Testis (tissue), 2 donors: ENCODE data around the gene TFF2.

ENCODE experiments used
- POLR2A ChIP-seq: fragments of 450-650 bp; IDR thresholded peaks from one replicate; pipeline ENCODE4 v1.6.1; 2017; ENCODE audit warnings: antibody characterized with exemption, mild to moderate bottlenecking, moderate library complexity
- TF ChIP-seq, protein P1 (sequence below), 3 experiments: fragments of 450-650 bp in 2 of 3; fragments of 200-600 bp in 1 of 3; sonication (generic) in 1 of 3; IDR thresholded peaks; one replicate each; pipeline ENCODE4 v1.5.1; 2016 to 2019; ENCODE audit warnings: antibody characterized with exemption in 3 of 3, mild to moderate bottlenecking in 2 of 3, moderate library complexity in 1 of 3

DNA sequence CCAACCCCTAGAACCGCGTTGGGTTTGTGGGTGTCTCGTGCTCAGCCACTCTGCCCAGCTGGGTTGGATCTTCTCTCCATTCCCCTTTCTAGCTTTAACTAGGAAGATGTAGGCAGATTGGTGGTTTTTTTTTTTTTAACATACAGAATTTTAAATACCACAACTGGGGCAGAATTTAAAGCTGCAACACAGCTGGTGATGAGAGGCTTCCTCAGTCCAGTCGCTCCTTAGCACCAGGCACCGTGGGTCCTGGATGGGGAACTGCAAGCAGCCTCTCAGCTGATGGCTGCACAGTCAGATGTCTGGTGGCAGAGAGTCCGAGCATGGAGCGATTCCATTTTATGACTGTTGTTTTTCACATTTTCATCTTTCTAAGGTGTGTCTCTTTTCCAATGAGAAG lies 54.3 kb downstream of the TFF2 start:
- TF ChIP-seq, protein P1, sequence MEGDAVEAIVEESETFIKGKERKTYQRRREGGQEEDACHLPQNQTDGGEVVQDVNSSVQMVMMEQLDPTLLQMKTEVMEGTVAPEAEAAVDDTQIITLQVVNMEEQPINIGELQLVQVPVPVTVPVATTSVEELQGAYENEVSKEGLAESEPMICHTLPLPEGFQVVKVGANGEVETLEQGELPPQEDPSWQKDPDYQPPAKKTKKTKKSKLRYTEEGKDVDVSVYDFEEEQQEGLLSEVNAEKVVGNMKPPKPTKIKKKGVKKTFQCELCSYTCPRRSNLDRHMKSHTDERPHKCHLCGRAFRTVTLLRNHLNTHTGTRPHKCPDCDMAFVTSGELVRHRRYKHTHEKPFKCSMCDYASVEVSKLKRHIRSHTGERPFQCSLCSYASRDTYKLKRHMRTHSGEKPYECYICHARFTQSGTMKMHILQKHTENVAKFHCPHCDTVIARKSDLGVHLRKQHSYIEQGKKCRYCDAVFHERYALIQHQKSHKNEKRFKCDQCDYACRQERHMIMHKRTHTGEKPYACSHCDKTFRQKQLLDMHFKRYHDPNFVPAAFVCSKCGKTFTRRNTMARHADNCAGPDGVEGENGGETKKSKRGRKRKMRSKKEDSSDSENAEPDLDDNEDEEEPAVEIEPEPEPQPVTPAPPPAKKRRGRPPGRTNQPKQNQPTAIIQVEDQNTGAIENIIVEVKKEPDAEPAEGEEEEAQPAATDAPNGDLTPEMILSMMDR (IDR thresholded peaks at IDR 0.05): no peak
- no peak for TF ChIP-seq POLR2A
